Spleen (tissue), 7 donors: ENCODE results near the gene CFAP99.

Experiments used
- CTCF ChIP-seq, 11 experiments: fragments of 200-600 bp in 7 of 11; fragments of 450-650 bp in 4 of 11; sonication (generic) in 4 of 11; IDR thresholded peaks in 8 of 11; conservative IDR thresholded peaks in 3 of 11; 1 replicate in 7 of 11; 2 replicates in 4 of 11; pipeline versions ENCODE4 v1.4.0 to v1.8.0; 2016 to 2021; ENCODE audit warnings: antibody characterized with exemption in 11 of 11, inconsistent platforms in 4 of 11, mild to moderate bottlenecking in 1 of 11
- POLR2AphosphoS5 ChIP-seq, 3 donors: sonication (generic); formaldehyde crosslinking; IDR thresholded peaks; one replicate each; pipeline ENCODE4 v1.5.1; 2017; ENCODE audit warnings: antibody characterized with exemption in 3 of 3
- donor health status: DM: no; HTN: no; CAD: no; lungs with moderate emphysema.
- donor health status: DM: no; HTN: no; CAD: no.
- donor health status: DM: no; HTN: no; CAD: no.

DNA sequence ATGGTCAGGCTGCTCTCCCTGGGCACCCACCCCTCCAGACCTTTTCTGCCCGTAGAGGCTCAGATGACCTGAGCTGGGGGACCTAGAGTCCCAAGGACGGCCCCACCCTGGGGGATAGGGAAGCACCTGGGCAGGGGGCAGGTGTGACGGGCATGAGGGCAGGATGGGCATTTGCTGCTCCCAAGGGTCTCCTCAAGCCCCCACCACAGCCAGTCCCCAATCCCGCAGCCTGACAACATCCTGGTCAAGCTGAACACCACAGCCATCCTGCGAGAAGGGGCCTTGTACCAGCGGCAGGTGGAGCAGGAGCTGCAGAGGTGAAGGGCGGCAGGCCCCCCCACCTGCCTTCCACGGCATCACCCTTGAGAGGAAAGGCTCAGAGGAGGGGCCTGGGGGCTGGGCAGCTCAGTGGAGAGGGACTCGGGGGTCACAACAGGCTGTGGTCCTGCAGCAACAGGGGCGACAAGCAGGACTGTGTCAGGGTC lies 32.3 kb downstream of the CFAP99 start:
- TF ChIP-seq POLR2AphosphoS5 (IDR thresholded peaks at IDR 0.05) (no peak), CTCF (IDR thresholded peaks at IDR 0.05 in 8 of 11, conservative IDR thresholded peaks at IDR 0.05 in 3 of 11) (no peak)
